Caco-2 (cell line): Measurements from ENCODE around the gene ARHGEF16. TPM values are rescaled to one million over a fixed set of nuclear protein-coding genes. Genes with fewer than 3 reads are reported as not detected.

Experiments
- BruUV-seq: library from RNA; stranded (reverse); fragments of 400-500 nt; replicated peaks from 2 replicates; lab custom pipeline; 2021; lab: Mats Ljungman, UMichigan
- CTCF ChIA-PET: fragments of 300-600 bp; sonication (Branson Sonifier 250); formaldehyde crosslinking; loops from one replicate; lab custom pipeline; 2022; ENCODE audit warnings: antibody characterized with exemption; lab: Charles Lee
- POLR2A ChIA-PET: fragments of 300-600 bp; sonication (Branson Sonifier 250); formaldehyde crosslinking; loops from one replicate; lab custom pipeline; 2022; ENCODE audit warnings: antibody characterized with exemption; lab: Charles Lee
- DNase-seq, 2 experiments: peaks; one replicate each; pipeline versions ENCODE4 v3.0.0 to v3.0.0-alpha.2; 2020 to 2022
- H3K27me3 ChIP-seq: replicated peaks from 2 replicates; pipeline ENCODE4 v1.6.0; 2011; ENCODE audit warnings: low read length; ENCODE audit not compliant: control insufficient read depth, insufficient read depth
- H3K36me3 ChIP-seq: 2 replicates; pipeline ENCODE4 v1.5.1; 2011; ENCODE audit warnings: low read length; ENCODE audit not compliant: control insufficient read depth, insufficient read depth
- H3K4me1 ChIP-seq: fragments of 250-450 bp; sonication (Bioruptor Pico); 2 replicates; pipeline ENCODE4 v1.5.1; 2020; ENCODE audit warnings: mild to moderate bottlenecking
- H3K4me3 ChIP-seq: 2 replicates; pipeline ENCODE4 v1.5.1; 2011; ENCODE audit warnings: low read depth, mild to moderate bottlenecking, control low read depth, low read length
- H3K9me3 ChIP-seq: fragments of 250-450 bp; sonication (Bioruptor Pico); 2 replicates; pipeline ENCODE4 v1.5.1; 2020; ENCODE audit warnings: mild to moderate bottlenecking, moderate library complexity
- H3K27ac Mint-ChIP-seq: one replicate; pipeline ENCODE4 v1.8.0; 2022; ENCODE audit warnings: mixed read lengths; ENCODE audit not compliant: unreplicated experiment
- H3K27me3 Mint-ChIP-seq: one replicate; pipeline ENCODE4 v1.8.0; 2022; ENCODE audit warnings: mixed read lengths; ENCODE audit not compliant: insufficient read depth, unreplicated experiment
- H3K36me3 Mint-ChIP-seq: one replicate; pipeline ENCODE4 v1.8.0; 2022; ENCODE audit warnings: mild to moderate bottlenecking, mixed read lengths; ENCODE audit not compliant: insufficient read depth, unreplicated experiment
- H3K4me1 Mint-ChIP-seq: one replicate; pipeline ENCODE4 v1.8.0; 2022; ENCODE audit warnings: low read depth, mixed read lengths; ENCODE audit not compliant: unreplicated experiment
- H3K4me3 Mint-ChIP-seq: one replicate; pipeline ENCODE4 v1.8.0; 2022; ENCODE audit warnings: mild to moderate bottlenecking, moderate library complexity, mixed read lengths; ENCODE audit not compliant: unreplicated experiment
- H3K9me3 Mint-ChIP-seq: one replicate; pipeline ENCODE4 v1.8.0; 2022; ENCODE audit warnings: mixed read lengths; ENCODE audit not compliant: unreplicated experiment
- CTCF ChIP-seq, 2 experiments: fragments of 200-600 bp in 1 of 2; IDR thresholded peaks; 1 replicate in 1 of 2; 2 replicates in 1 of 2; pipeline versions ENCODE4 v1.5.1 to v1.8.0; 2011 to 2022; ENCODE audit warnings: antibody characterized with exemption in 1 of 2, control low read depth in 1 of 2, inconsistent platforms in 1 of 2, low read depth in 1 of 2, low read length in 1 of 2, mild to moderate bottlenecking in 1 of 2, moderate library complexity in 1 of 2; ENCODE audit not compliant: insufficient read depth in 1 of 2, severe bottlenecking in 1 of 2, unreplicated experiment in 1 of 2
- intact Hi-C: fragments of 100-400 bp; cut with micrococcal nuclease; formaldehyde crosslinking; loops from one replicate; pipeline ENCODE4 v1.10.0; 2022; ENCODE audit not compliant: unreplicated experiment
- total RNA-seq: library from RNA; stranded (reverse); gene quantifications from 2 replicates; pipeline ENCODE4 v1.2.3, GENCODE V29; 2022

The ARHGEF16 gene
- total RNA-seq, 1 experiment from 2014 or later, result 40.6 TPM

DNA sequence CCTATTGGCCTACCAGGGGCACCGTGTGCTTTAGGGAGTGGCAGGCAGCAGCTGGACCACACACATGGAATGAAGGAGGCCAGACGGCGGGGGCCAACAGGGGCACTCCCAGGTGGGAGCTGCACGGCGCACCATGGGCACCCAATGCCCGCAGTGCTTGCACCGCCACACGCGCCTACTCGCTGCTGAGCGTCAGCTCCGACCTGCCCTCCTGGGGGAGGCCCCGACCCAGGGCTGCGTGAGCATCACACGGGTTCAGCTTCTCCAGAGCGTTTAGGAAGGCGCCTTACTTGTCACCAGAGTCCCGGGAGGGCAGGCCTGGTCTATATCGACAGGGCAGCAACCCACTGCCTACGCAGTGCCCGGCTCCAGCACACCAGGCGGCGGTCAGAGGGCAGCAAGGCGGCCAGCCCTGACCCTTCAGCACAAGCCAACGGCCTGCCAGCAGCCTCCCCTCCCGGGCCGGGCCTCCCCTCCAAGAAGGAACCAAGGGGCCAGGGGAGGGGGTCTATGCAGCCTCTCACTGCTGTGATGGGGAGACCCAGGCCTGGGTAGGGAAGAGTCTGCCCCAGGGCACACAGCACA lies 64.9 kb downstream of the ARHGEF16 start:
- TF ChIP-seq CTCF (IDR thresholded peaks at IDR 0.05; ENCODE audit: insufficient read depth in 1 of 2, low read depth in 1 of 2, low read length in 1 of 2, severe bottlenecking in 1 of 2, unreplicated experiment in 1 of 2), result no peak
- Mint-ChIP-seq H3K27ac (no peak overlapping the region), H3K4me1 (no peaks in the 10 kb centered on the region), H3K9me3 (no peaks in the 10 kb centered on the region), H3K4me3 (no peak overlapping the region), H3K27me3 (no peaks in the 10 kb centered on the region), H3K36me3 (no peaks in the 10 kb centered on the region)
- no peaks in the 10 kb centered on the region for H3K9me3 ChIP-seq
- no peak for DNase-seq
- ChIA-PET CTCF (interaction anchor here (0.6 kb wide), 1 partner anchor 12 kb away, joined by 3 read pairs; no protein-coding TSS in a partner anchor), POLR2A (no interaction called here)
- H3K4me3 ChIP-seq, result no peak overlapping the region
- intact Hi-C loops, result no loop called here
- no peaks in the 10 kb centered on the region for H3K4me1 ChIP-seq
- no TSS peak for BruUV-seq
- H3K36me3 ChIP-seq, result no peaks in the 10 kb centered on the region
- H3K27me3 ChIP-seq, result no peaks in the 10 kb centered on the region

DNA sequence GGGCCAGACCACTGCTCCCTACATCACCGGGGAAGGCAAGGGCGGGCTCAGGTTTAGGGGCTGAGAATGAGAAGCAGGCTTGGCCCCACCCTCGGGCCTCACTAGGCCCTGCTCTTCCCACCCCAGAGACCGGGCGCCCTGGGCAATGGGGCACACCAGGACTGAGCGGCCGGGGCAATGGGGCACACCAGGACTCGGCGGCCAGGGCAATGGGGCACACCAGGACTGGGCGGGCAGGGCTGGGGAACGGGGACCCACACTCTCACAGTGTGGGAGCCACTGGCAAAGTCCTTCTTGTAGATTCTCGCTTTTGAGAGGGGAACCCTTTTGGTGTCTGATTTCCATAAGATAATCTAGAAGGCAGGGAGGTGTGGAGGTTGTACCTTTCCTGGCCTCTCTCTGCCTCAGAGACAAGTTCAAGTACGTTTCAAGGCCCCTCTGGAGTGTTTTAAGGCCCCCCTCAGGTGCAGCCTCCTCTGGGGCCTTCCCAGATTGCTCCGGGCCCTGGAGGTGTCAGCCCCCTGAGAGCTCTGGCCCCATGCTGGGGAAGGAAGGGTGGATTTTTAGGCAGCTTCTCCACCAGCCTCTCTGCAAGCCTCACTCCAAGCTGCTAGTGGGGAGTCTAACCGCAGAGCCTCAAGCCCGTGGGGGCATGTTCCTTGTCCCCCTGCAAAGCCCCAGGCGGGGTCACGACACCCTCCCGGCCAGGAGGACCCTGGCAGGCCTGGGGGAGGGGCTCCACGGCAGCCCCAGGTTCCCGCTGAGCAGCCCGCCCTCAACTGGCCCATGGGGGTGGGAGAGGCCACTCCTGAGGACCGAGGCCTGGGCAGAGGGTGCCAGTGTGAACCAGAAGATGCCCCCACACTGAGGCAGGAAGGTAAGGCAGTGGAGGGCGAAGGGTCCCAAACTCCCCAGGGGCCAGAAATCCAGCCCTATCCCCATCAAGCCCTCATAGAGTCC lies 66.2 kb downstream of the ARHGEF16 start:
- no peaks in the 10 kb centered on the region for H3K9me3 ChIP-seq
- no peaks in the 10 kb centered on the region for H3K27me3 ChIP-seq
- intact Hi-C loops, result no loop called here
- Mint-ChIP-seq H3K27me3 (no peaks in the 10 kb centered on the region), H3K4me1 (no peaks in the 10 kb centered on the region), H3K36me3 (no peaks in the 10 kb centered on the region), H3K27ac (no peak overlapping the region), H3K9me3 (no peaks in the 10 kb centered on the region), H3K4me3 (no peak overlapping the region)
- no peak for TF ChIP-seq CTCF (IDR thresholded peaks at IDR 0.05; ENCODE audit: insufficient read depth in 1 of 2, low read depth in 1 of 2, low read length in 1 of 2, severe bottlenecking in 1 of 2, unreplicated experiment in 1 of 2)
- no peaks in the 10 kb centered on the region for H3K4me1 ChIP-seq
- BruUV-seq, result no TSS peak
- no peak for DNase-seq
- ChIA-PET POLR2A (no interaction called here), CTCF (no interaction called here)
- H3K4me3 ChIP-seq, result no peak overlapping the region
- H3K36me3 ChIP-seq, result no peaks in the 10 kb centered on the region

GRCh38 chr1:3521426-3521825 lies 67.0 kb downstream of the ARHGEF16 start:
- DNase-seq, result no peak
- Mint-ChIP-seq H3K27ac (no peak overlapping the region), H3K36me3 (no peaks in the 10 kb centered on the region), H3K9me3 (no peaks in the 10 kb centered on the region), H3K4me1 (no peaks in the 10 kb centered on the region), H3K4me3 (no peak overlapping the region), H3K27me3 (no peaks in the 10 kb centered on the region)
- intact Hi-C loops, result no loop called here
- ChIA-PET CTCF (no interaction called here), POLR2A (no interaction called here)
- Histone ChIP-seq H3K4me3 (no peak overlapping the region), H3K36me3 (no peaks in the 10 kb centered on the region), H3K4me1 (no peaks in the 10 kb centered on the region), H3K27me3 (no peaks in the 10 kb centered on the region), H3K9me3 (no peaks in the 10 kb centered on the region)
- BruUV-seq, result no TSS peak
- no peak for TF ChIP-seq CTCF (IDR thresholded peaks at IDR 0.05; ENCODE audit: insufficient read depth in 1 of 2, low read depth in 1 of 2, low read length in 1 of 2, severe bottlenecking in 1 of 2, unreplicated experiment in 1 of 2)
